GM18951 (cell line): ENCODE data around the gene MOCS2.
"Not testable (repeated sequence)": the region's sequence is repeated elsewhere in the genome, so short reads cannot be mapped to it uniquely, and the experiment has no call there.

Experiments
- POLR2A ChIP-seq: IDR thresholded peaks from 4 replicates; pipeline ENCODE4 v1.6.1; 2011; ENCODE audit warnings: mild to moderate bottlenecking; ENCODE audit not compliant: insufficient read length, insufficient read depth; ENCODE audit errors: extremely low read depth
- in situ Hi-C: fragments of 300-500 bp; cut with MboI; formaldehyde crosslinking; loops from one replicate; pipeline ENCODE4 v1.12.0; 2022; ENCODE audit warnings: low sequenced_read_pairs, mixed read lengths, inconsistent platforms; ENCODE audit not compliant: unreplicated experiment

The MOCS2 gene

GRCh38 chr5:53112909-53113308, 3.4 kb upstream of the MOCS2 start:
- in situ Hi-C loops, result no loop called here
- no peak for TF ChIP-seq POLR2A

- in situ Hi-C loops, result not testable (repeated sequence)
Measured at GRCh38 chr5:53112307-53112706, 2.8 kb upstream of the MOCS2 start.

DNA sequence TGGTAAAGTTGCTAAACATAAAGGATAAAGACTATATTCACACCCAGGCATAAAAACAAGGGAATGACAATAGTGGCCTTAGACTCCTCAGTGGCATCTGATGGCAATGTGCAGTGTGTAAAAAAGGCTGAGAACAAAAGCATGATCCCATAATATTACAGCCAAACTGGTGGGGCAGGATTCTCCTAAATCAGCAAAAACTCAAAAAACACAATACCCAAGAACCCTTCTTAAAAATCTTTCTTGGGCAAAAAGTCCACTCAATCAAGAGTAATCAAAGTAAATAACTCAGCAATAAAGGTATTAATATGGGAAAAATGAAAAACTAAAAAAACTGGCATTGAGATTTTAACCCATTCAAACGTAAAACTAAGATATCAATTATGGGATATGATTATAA, 1.6 kb upstream of the MOCS2 start:
- in situ Hi-C loops, result no loop called here
- no peak for TF ChIP-seq POLR2A

DNA sequence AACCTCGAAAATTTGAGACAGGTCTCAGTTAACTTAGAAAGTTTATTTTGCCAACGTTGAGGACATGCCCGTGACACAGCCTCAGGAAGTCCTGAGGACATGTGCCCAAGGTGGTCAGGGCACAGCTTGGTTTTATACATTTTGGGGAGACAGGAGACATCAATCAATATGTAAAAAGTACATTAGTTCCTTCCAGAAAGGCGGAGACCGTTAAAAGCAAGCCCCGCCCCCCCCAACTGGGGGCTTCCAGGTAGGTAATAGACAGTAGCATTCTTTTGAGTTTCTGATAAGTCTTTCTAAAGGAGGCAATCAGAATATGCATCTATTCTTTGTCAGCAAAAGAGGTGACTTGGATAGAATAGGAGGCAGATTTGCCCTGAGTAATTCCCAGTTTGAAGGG, 599 bp upstream of the MOCS2 start:
- in situ Hi-C loops, result no loop called here
- TF ChIP-seq POLR2A, result no peak

DNA sequence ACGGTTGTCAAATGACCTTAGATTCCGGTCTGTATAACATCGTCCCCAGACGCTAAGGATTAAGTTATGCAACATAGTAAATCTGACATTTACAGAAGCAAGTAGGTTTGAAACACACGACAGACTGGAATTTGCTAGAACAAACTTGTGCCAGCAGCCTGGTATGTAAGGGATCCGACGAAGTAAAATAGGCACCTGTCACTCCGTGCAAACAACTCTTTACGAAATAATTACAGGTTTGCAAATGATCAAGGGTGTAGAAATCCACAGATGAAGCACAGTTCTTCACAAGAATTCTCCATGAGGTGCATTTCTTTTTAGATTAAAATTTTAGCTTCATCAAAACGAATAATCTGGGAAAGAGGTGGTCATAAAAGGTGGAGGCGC, 508 bp downstream of the MOCS2 start:
- in situ Hi-C loops, result no loop called here
- no peak for TF ChIP-seq POLR2A

- in situ Hi-C loops, result no loop called here
Measured at GRCh38 chr5:53105611-53106300, 3.8 kb downstream of the MOCS2 start.

GRCh38 chr5:53100606-53101005, 9.0 kb downstream of the MOCS2 start:
- in situ Hi-C loops, result no loop called here
- no peak for TF ChIP-seq POLR2A

More at GRCh38 chr5:53105611-53106300, 3.8 kb downstream of the MOCS2 start:
- no peak for TF ChIP-seq POLR2A

- no peak for TF ChIP-seq POLR2A
- in situ Hi-C loops, result loop anchor here (10.0 kb wide), 1 partner anchor 155 kb away; no protein-coding TSS in a partner anchor
Measured at GRCh38 chr5:53099546-53099945, 10.0 kb downstream of the MOCS2 start.

- TF ChIP-seq POLR2A, result no peak
- in situ Hi-C loops, result loop anchor here (10.0 kb wide), 1 partner anchor 151 kb away; no protein-coding TSS in a partner anchor
Measured at GRCh38 chr5:53095931-53096525, 13.5 kb downstream of the MOCS2 start.

DNA sequence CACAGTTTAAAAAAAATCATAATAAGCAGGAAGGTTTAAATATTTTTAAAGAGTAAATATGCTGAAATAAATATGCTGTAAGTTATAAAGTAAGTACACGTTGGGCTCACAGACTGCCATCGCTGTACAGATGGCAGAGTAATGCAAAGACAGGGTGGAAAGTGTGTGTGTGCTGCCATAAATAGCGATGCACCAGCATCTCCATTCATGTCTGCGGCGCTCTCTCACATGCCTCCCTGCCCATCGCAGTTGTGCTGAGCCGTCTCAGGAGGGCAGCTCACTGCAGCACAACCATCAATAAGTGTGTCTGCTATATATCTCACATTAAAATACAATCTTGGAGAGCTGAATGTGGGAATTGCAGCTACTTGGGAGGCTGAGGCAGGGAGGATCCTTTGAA, 14.3 kb downstream of the MOCS2 start:
- no peak for TF ChIP-seq POLR2A
- in situ Hi-C loops, result loop anchor here (10.0 kb wide), 1 partner anchor 150 kb away; no protein-coding TSS in a partner anchor

- no peak for TF ChIP-seq POLR2A
- in situ Hi-C loops, result loop anchor here (10.0 kb wide), 1 partner anchor 147 kb away; no protein-coding TSS in a partner anchor
Measured at GRCh38 chr5:53092242-53092641, 17.3 kb downstream of the MOCS2 start.

- in situ Hi-C loops, result loop anchor here (10.0 kb wide), 1 partner anchor 146 kb away; no protein-coding TSS in a partner anchor
- no peak for TF ChIP-seq POLR2A
Measured at GRCh38 chr5:53091289-53091688, 18.3 kb downstream of the MOCS2 start.

GRCh38 chr5:53090229-53090628, 19.3 kb downstream of the MOCS2 start:
- in situ Hi-C loops, result loop anchor here (10.0 kb wide), 1 partner anchor 145 kb away; no protein-coding TSS in a partner anchor
- TF ChIP-seq POLR2A, result no peak

- in situ Hi-C loops, result no loop called here
- no peak for TF ChIP-seq POLR2A
Measured at GRCh38 chr5:53089481-53089991, 20.0 kb downstream of the MOCS2 start.
